ENCODE results near the gene ANKRD36C. TPM values are rescaled to one million over a fixed set of nuclear protein-coding genes. Genes with fewer than 3 reads are reported as not detected.
A peak's percentile ranks its signal among the peaks of the same experiment; 100 is the strongest.
"Not testable (repeated sequence)": the region's sequence is repeated elsewhere in the genome, so short reads cannot be mapped to it uniquely, and the experiment has no call there.

The ANKRD36C gene
- 10 to 100 TPM in 2 of 4 donors, 1 to 10 TPM in 2; 9.0 to 42.6 (median 18.8) TPM for total RNA-seq

GRCh38 chr2:95991351-95992094 is at the start of gene ANKRD36C:
Gene ANKRD36C, minus strand, starts transcription at chr2:95991824. Its CDS starts 116 bp downstream, at chr2:95991708.
- not testable (repeated sequence) for H3K36me3 ChIP-seq, H3K27me3 ChIP-seq, H3K9me3 ChIP-seq, H3K4me1 ChIP-seq
- ATAC-seq: peak; percentile 97
- Histone ChIP-seq H3K27ac (peak within 1 kb of the TSS; percentile 82 to 98 (median 88)), H3K4me3 (peak within 1 kb of the TSS; percentile 59 to 100)
- 0% methylated on average over 2 of the region's 56 CpGs; no CpG with 5 or more reads in 1 of the 2 donors for WGBS, 2 donors (ENCODE audit: low coverage in 1 of 2)
- peak; percentile 18 to 24 for TF ChIP-seq POLR2A (IDR thresholded peaks at IDR 0.05)

GRCh38 chr2:96035554-96035953 is 43.9 kb upstream of the ANKRD36C start:
- not testable (repeated sequence) for H3K36me3 ChIP-seq, H3K9me3 ChIP-seq, H3K4me3 ChIP-seq, H3K27ac ChIP-seq, ATAC-seq, H3K4me1 ChIP-seq, H3K27me3 ChIP-seq
- no CpG with 5 or more reads among the region's 14 CpGs for WGBS, 2 donors (ENCODE audit: low coverage in 1 of 2)

GRCh38 chr2:96034792-96035191 is 43.2 kb upstream of the ANKRD36C start, which contains the start of gene GPAT2:
Gene GPAT2, minus strand, starts transcription at chr2:96034916. Its CDS starts 2,557 bp downstream, at chr2:96032359.
- not testable (repeated sequence) for H3K4me3 ChIP-seq, H3K27me3 ChIP-seq, H3K9me3 ChIP-seq, H3K4me1 ChIP-seq, ATAC-seq, H3K27ac ChIP-seq, H3K36me3 ChIP-seq
- no CpG with 5 or more reads among the region's 34 CpGs for WGBS, 2 donors (ENCODE audit: low coverage in 1 of 2)

GRCh38 chr2:96033997-96034396 is 42.4 kb upstream of the ANKRD36C start:
- WGBS, 2 donors (ENCODE audit: low coverage in 1 of 2): no CpG with 5 or more reads among the region's 9 CpGs
- ATAC-seq, H3K27me3 ChIP-seq, H3K9me3 ChIP-seq, H3K4me1 ChIP-seq, H3K4me3 ChIP-seq, H3K27ac ChIP-seq, H3K36me3 ChIP-seq: not testable (repeated sequence)

- not testable (repeated sequence) for H3K27ac ChIP-seq, H3K36me3 ChIP-seq, H3K4me3 ChIP-seq, H3K27me3 ChIP-seq, H3K4me1 ChIP-seq, H3K9me3 ChIP-seq, ATAC-seq
- WGBS, 2 donors (ENCODE audit: low coverage in 1 of 2): no CpG with 5 or more reads among the region's 16 CpGs
Observed at GRCh38 chr2:96027725-96028325, 36.2 kb upstream of the ANKRD36C start.

- H3K27me3 ChIP-seq, H3K9me3 ChIP-seq, ATAC-seq, H3K4me1 ChIP-seq, H3K4me3 ChIP-seq, H3K36me3 ChIP-seq, H3K27ac ChIP-seq: not testable (repeated sequence)
- no CpG with 5 or more reads among the region's 6 CpGs for WGBS, 2 donors (ENCODE audit: low coverage in 1 of 2)
Observed at GRCh38 chr2:96025755-96026154, 34.1 kb upstream of the ANKRD36C start.

- 80% methylated on average over 1 of the region's 4 CpGs; no CpG with 5 or more reads in 1 of the 2 donors for WGBS, 2 donors (ENCODE audit: low coverage in 1 of 2)
- Histone ChIP-seq H3K4me1 (no peaks in the 10 kb centered on the region), H3K27me3 (no peaks in the 10 kb centered on the region), H3K36me3 (no peaks in the 10 kb centered on the region), H3K4me3 (no peak overlapping the region), H3K9me3 (no peaks in the 10 kb centered on the region), H3K27ac (no peak overlapping the region)
- TF ChIP-seq EP300 (IDR thresholded peaks at IDR 0.05): no peak
- no peak for TF ChIP-seq POLR2A (IDR thresholded peaks at IDR 0.05)
- no peak for ATAC-seq
Observed at GRCh38 chr2:96025194-96025492, 33.5 kb upstream of the ANKRD36C start.

GRCh38 chr2:96024336-96025193 is 32.9 kb upstream of the ANKRD36C start:
- 40% methylated on average over 1 of the region's 27 CpGs; no CpG with 5 or more reads in 1 of the 2 donors for WGBS, 2 donors (ENCODE audit: low coverage in 1 of 2)
- H3K4me1 ChIP-seq: no peaks in the 10 kb centered on the region
- ATAC-seq: no peak
- H3K27ac ChIP-seq: no peak overlapping the region
- no peaks in the 10 kb centered on the region for H3K36me3 ChIP-seq
- H3K9me3 ChIP-seq: no peaks in the 10 kb centered on the region
- no peak overlapping the region for H3K4me3 ChIP-seq
- H3K27me3 ChIP-seq: no peaks in the 10 kb centered on the region
- no peak for TF ChIP-seq EP300 (IDR thresholded peaks at IDR 0.05)
- no peak for TF ChIP-seq POLR2A (IDR thresholded peaks at IDR 0.05)
- TF ChIP-seq CTCF (IDR thresholded peaks at IDR 0.05): no peak
- no peak for TF ChIP-seq POLR2AphosphoS5 (IDR thresholded peaks at IDR 0.05)

- not testable (repeated sequence) for H3K9me3 ChIP-seq, H3K27me3 ChIP-seq, ATAC-seq, H3K27ac ChIP-seq, H3K4me1 ChIP-seq, H3K4me3 ChIP-seq, H3K36me3 ChIP-seq
- WGBS, 2 donors (ENCODE audit: low coverage in 1 of 2): no CpG with 5 or more reads among the region's 7 CpGs
Observed at GRCh38 chr2:96023701-96024100, 32.1 kb upstream of the ANKRD36C start.
